Mesendoderm (in vitro differentiated cells): ENCODE results near the gene ZNF689.
A peak's percentile ranks its signal among the peaks of the same experiment; 100 is the strongest.

Experiments used
- DNase-seq: peaks from one replicate; pipeline ENCODE4 v3.0.0; 2013
- H2AK5ac ChIP-seq: 2 replicates; pipeline ENCODE4 v1.6.1; 2013; ENCODE audit warnings: low read length, inconsistent platforms
- H2BK120ac ChIP-seq: 2 replicates; pipeline ENCODE4 v1.6.1; 2013; ENCODE audit warnings: low read depth, mild to moderate bottlenecking, low read length, moderate library complexity, mixed read lengths
- H2BK15ac ChIP-seq: replicated peaks from 2 replicates; pipeline ENCODE4 v1.6.1; 2013; ENCODE audit warnings: low read depth, mild to moderate bottlenecking, moderate library complexity
- H2BK5ac ChIP-seq: 2 replicates; pipeline ENCODE4 v1.6.1; 2013; ENCODE audit warnings: low read length, inconsistent platforms
- H3K18ac ChIP-seq: 2 replicates; pipeline ENCODE4 v1.6.1; 2013; ENCODE audit warnings: mild to moderate bottlenecking, low read length, mixed read lengths
- H3K23ac ChIP-seq: one replicate; pipeline ENCODE4 v1.6.1; 2013; ENCODE audit warnings: low read length
- H3K27ac ChIP-seq: 2 replicates; pipeline ENCODE4 v1.5.1; 2013; ENCODE audit warnings: low read depth, mild to moderate bottlenecking, inconsistent platforms, low read length, moderate library complexity
- H3K27me3 ChIP-seq: 2 replicates; pipeline ENCODE4 v1.6.1; 2013; ENCODE audit warnings: low read length, control low read depth, mild to moderate bottlenecking, inconsistent platforms; ENCODE audit not compliant: insufficient read depth, poor library complexity
- H3K36me3 ChIP-seq: 2 replicates; pipeline ENCODE4 v1.6.1; 2013; ENCODE audit warnings: low read length, inconsistent platforms; ENCODE audit not compliant: control insufficient read depth, insufficient read depth
- H3K4ac ChIP-seq: one replicate; pipeline ENCODE4 v1.6.1; 2013; ENCODE audit warnings: low read depth, mild to moderate bottlenecking, low read length, moderate library complexity
- H3K4me1 ChIP-seq: 2 replicates; pipeline ENCODE4 v1.6.1; 2013; ENCODE audit warnings: low read depth, low read length, inconsistent platforms; ENCODE audit not compliant: control insufficient read depth
- H3K4me2 ChIP-seq: 2 replicates; pipeline ENCODE4 v1.6.1; 2013; ENCODE audit warnings: low read length
- H3K4me3 ChIP-seq: 2 replicates; pipeline ENCODE4 v1.5.1; 2013; ENCODE audit warnings: mild to moderate bottlenecking, low read length
- H3K56ac ChIP-seq: one replicate; pipeline ENCODE4 v1.6.1; 2013; ENCODE audit warnings: low read length
- H3K79me1 ChIP-seq: 2 replicates; pipeline ENCODE4 v1.6.1; 2013; ENCODE audit warnings: low read length, inconsistent platforms
- H3K79me2 ChIP-seq: 2 replicates; pipeline ENCODE4 v1.6.1; 2013; ENCODE audit warnings: mild to moderate bottlenecking, low read length; ENCODE audit not compliant: control insufficient read depth, insufficient read depth
- H3K9ac ChIP-seq: 2 replicates; pipeline ENCODE4 v1.6.1; 2013; ENCODE audit warnings: low read length, inconsistent platforms
- H4K5ac ChIP-seq: one replicate; pipeline ENCODE4 v1.6.1; 2013; ENCODE audit warnings: low read length
- H4K8ac ChIP-seq: one replicate; pipeline ENCODE4 v1.6.1; 2013; ENCODE audit warnings: low read depth, mild to moderate bottlenecking, control low read depth, low read length, moderate library complexity
- WGBS: extraction: QIAGEN DNeasy Blood & Tissue Kit; methylation state at CpG from one replicate; pipeline ENCODE4 v1.1.7; 2013; ENCODE audit warnings: low lambda C conversion rate, missing lambda C conversion rate; ENCODE audit not compliant: insufficient coverage; ENCODE audit errors: extremely low coverage; 5-methylcytosine and 5-hydroxymethylcytosine counted together

ZNF689 gene

DNA sequence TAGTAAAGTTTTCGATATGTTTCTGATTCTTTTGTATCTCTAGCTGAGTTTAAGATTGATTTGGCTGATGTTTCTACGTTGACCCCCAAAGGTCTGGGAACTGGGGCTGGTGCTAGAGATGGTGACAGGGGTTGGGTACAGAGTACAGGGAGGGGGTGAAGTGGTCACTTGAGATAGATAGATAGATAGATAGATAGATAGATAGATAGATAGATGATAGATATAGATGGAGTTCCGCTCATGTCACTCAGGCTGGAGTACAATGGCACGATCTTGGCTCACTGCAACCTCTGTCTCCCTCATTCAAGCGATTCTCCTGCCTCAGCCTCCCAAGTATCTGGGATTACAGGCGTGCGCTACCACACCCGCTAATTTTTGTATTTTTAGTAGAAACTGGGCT, 46.2 kb upstream of the ZNF689 start:
- Histone ChIP-seq H3K27me3 (no peaks in the 10 kb centered on the region), H3K36me3 (peaks cover 2% of the 10 kb centered on the region), H3K27ac (no peak overlapping the region), H4K8ac (no peak overlapping the region), H3K4ac (no peak overlapping the region), H3K4me2 (no peak overlapping the region), H3K4me3 (no peak overlapping the region), H3K18ac (no peak overlapping the region), H2BK15ac (no peak overlapping the region), H2BK5ac (no peak overlapping the region), H3K23ac (no peak overlapping the region), H3K9ac (no peak overlapping the region), H3K79me2 (no peaks in the 10 kb centered on the region), H3K79me1 (peaks cover 7% of the 10 kb centered on the region), H3K4me1 (peaks cover 5% of the 10 kb centered on the region), H2AK5ac (no peak overlapping the region), H2BK120ac (no peak overlapping the region), H3K56ac (no peak overlapping the region), H4K5ac (no peak overlapping the region)
- no peak for DNase-seq
- no CpG with 5 or more reads among the region's 8 CpGs for WGBS

DNA sequence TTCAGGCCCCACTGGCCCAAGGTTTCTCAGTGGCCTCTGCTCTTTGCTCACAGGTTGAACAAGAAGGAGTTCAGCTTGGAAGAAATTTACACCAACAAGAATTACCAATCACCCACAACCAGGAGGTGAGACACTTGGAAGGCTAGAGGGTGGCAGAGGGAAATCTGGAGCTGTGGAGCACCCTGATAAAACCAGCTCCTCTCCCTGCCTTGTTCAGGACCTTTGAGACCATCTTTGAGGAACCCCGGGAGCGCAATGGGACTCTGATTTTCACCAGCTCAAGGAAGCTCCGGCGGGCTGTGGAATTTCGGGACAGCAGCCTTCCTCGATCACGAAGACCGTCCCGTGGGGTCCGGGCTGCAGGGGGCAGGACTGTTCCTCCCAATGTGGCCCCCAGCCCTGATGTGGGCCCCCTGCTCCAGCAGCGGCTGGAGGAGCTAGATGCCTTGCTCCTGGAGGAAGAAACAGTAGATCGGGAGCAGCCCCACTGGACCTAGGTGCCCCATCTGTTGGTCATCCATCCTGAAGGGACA, 45.7 kb upstream of the ZNF689 start:
- no peak overlapping the region for H2BK120ac ChIP-seq
- no peak overlapping the region for H3K9ac ChIP-seq
- no peaks in the 10 kb centered on the region for H3K36me3 ChIP-seq
- no peak overlapping the region for H2BK15ac ChIP-seq
- no peak overlapping the region for H3K4ac ChIP-seq
- no peak overlapping the region for H3K56ac ChIP-seq
- H3K4me1 ChIP-seq: peaks cover 5% of the 10 kb centered on the region
- H4K5ac ChIP-seq: no peak overlapping the region
- no peak overlapping the region for H4K8ac ChIP-seq
- no peak overlapping the region for H3K27ac ChIP-seq
- H2AK5ac ChIP-seq: no peak overlapping the region
- H3K79me2 ChIP-seq: no peaks in the 10 kb centered on the region
- H3K79me1 ChIP-seq: peaks cover 5% of the 10 kb centered on the region
- H3K18ac ChIP-seq: no peak overlapping the region
- H3K4me3 ChIP-seq: no peak overlapping the region
- no peaks in the 10 kb centered on the region for H3K27me3 ChIP-seq
- DNase-seq: no peak
- H3K23ac ChIP-seq: no peak overlapping the region
- H2BK5ac ChIP-seq: no peak overlapping the region
- WGBS: no CpG with 5 or more reads among the region's 12 CpGs
- no peak overlapping the region for H3K4me2 ChIP-seq

DNA sequence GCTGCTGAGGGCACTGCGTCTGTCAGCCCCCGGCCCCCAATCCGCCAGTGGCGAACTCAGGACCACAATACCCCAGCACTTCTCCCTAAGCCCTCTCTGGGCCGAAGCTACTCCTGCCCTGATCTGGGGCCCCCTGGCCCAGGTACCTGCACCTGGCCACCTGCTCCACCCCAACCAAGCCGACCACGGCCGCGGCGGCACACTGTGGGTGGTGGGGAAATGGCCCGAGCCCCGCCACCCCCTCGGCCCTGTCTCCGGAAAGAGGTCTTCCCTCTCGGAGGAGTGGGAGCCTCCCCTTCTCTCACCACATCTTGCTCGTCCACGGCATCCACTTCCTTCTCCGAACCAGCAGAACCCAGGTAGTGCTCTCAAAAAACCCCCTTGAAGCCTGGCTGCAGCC, 44.7 kb upstream of the ZNF689 start:
- H4K5ac ChIP-seq: no peak overlapping the region

DNA sequence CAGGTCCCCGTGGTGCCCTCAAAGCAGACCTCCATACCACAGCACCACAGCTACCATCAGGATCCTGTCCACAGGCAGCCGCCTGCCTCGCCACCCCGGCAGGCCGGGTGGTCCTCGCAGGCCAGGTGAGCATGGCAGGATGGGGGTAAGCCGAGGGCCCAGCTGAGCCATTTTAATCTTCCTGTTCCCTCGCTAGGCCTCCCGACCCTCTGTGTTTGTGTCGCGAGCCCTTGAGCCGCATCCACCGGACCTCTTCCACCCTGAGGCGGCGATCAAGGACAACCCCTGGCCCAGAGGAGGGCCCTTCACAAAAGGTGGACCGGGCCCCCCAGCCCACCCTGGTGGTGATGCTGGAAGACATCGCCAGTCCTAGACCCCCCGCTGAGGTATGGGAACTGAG, 42.5 kb upstream of the ZNF689 start:
- no peak overlapping the region for H3K18ac ChIP-seq

More for the DNA sequence above, 44.7 kb upstream of the ZNF689 start:
- Histone ChIP-seq H2AK5ac (no peak overlapping the region), H3K27ac (no peak overlapping the region), H4K8ac (no peak overlapping the region), H3K4me3 (no peak overlapping the region), H3K27me3 (no peaks in the 10 kb centered on the region), H3K4me1 (peaks cover 2% of the 10 kb centered on the region), H3K56ac (no peak overlapping the region), H3K4ac (no peak overlapping the region), H2BK15ac (no peak overlapping the region), H3K18ac (no peak overlapping the region), H2BK120ac (no peak overlapping the region), H3K36me3 (no peaks in the 10 kb centered on the region), H3K4me2 (no peak overlapping the region), H2BK5ac (no peak overlapping the region), H3K9ac (no peak overlapping the region), H3K79me1 (no peaks in the 10 kb centered on the region), H3K23ac (no peak overlapping the region), H3K79me2 (no peaks in the 10 kb centered on the region)
- DNase-seq: no peak
- WGBS: no CpG with 5 or more reads among the region's 18 CpGs

DNA sequence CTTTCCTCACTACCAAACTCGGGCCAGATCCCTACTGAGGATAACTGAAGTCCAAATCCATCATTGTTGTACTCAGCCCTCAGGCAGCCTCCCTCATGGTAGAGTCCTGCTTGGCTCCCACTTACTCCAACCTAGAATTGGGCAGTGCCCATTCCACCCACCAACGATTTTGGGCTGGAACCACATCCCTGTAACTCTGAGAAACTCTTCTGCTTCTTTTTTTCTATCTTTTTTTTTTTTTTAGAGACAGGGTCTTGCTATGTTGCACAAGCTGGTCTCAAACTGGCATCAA, 41.8 kb upstream of the ZNF689 start:
- H2BK15ac ChIP-seq: no peak overlapping the region
- H3K79me2 ChIP-seq: no peaks in the 10 kb centered on the region
- no peak overlapping the region for H4K5ac ChIP-seq
- no CpG with 5 or more reads among the region's 2 CpGs for WGBS
- no peak overlapping the region for H3K27ac ChIP-seq
- H3K27me3 ChIP-seq: no peaks in the 10 kb centered on the region
- no peak overlapping the region for H4K8ac ChIP-seq
- no peak for DNase-seq
- no peak overlapping the region for H3K4ac ChIP-seq
- no peak overlapping the region for H2AK5ac ChIP-seq
- H2BK5ac ChIP-seq: no peak overlapping the region
- peak overlapping the region; percentile 88 for H3K56ac ChIP-seq
- no peaks in the 10 kb centered on the region for H3K36me3 ChIP-seq
- no peak overlapping the region for H3K23ac ChIP-seq
- no peak overlapping the region for H2BK120ac ChIP-seq
- H3K4me1 ChIP-seq: peaks cover 2% of the 10 kb centered on the region
- H3K4me3 ChIP-seq: peak overlapping the region; percentile 41
- no peak overlapping the region for H3K18ac ChIP-seq
- H3K4me2 ChIP-seq: peak overlapping the region; percentile 83
- H3K79me1 ChIP-seq: no peaks in the 10 kb centered on the region
- H3K9ac ChIP-seq: peak overlapping the region; percentile 83

More for the DNA sequence above, 42.5 kb upstream of the ZNF689 start:
- Histone ChIP-seq H3K9ac (no peak overlapping the region), H4K5ac (no peak overlapping the region), H4K8ac (no peak overlapping the region), H3K4ac (no peak overlapping the region), H3K56ac (no peak overlapping the region), H2AK5ac (no peak overlapping the region), H3K27ac (no peak overlapping the region), H3K4me1 (peaks cover 2% of the 10 kb centered on the region), H3K27me3 (no peaks in the 10 kb centered on the region), H3K36me3 (no peaks in the 10 kb centered on the region), H3K79me2 (no peaks in the 10 kb centered on the region), H2BK15ac (no peak overlapping the region), H2BK5ac (no peak overlapping the region), H3K23ac (no peak overlapping the region), H3K79me1 (no peaks in the 10 kb centered on the region), H3K4me2 (no peak overlapping the region), H3K4me3 (no peak overlapping the region), H2BK120ac (no peak overlapping the region)
- no peak for DNase-seq
- WGBS: no CpG with 5 or more reads among the region's 18 CpGs
